Neutrophil (primary cell): Measurements from ENCODE around the gene VRK2.

ENCODE experiments used
- H3K27ac ChIP-seq: fragments of 200-600 bp; sonication (generic); 2 replicates; pipeline ENCODE4 v1.5.1; 2016; ENCODE audit warnings: mild to moderate bottlenecking, moderate library complexity
- H3K27me3 ChIP-seq: fragments of 200-600 bp; sonication (generic); 2 replicates; pipeline ENCODE4 v1.6.0; 2016; ENCODE audit warnings: mild to moderate bottlenecking
- H3K36me3 ChIP-seq: fragments of 200-600 bp; sonication (generic); 2 replicates; pipeline ENCODE4 v1.5.1; 2017
- H3K4me1 ChIP-seq, 2 experiments: fragments of 200-600 bp in 1 of 2; sonication (generic) in 1 of 2; 1 replicate in 1 of 2; 2 replicates in 1 of 2; pipeline versions ENCODE4 v1.5.1 to v1.6.1; 2013 to 2016; ENCODE audit warnings: low read depth in 1 of 2, low read length in 1 of 2, mild to moderate bottlenecking in 1 of 2, moderate library complexity in 1 of 2; ENCODE audit not compliant: control insufficient read depth in 1 of 2, insufficient read depth in 1 of 2
- H3K4me3 ChIP-seq, 2 experiments: fragments of 200-600 bp in 1 of 2; sonication (generic) in 1 of 2; 1 replicate in 1 of 2; 2 replicates in 1 of 2; pipeline ENCODE4 v1.5.1; 2013 to 2016; ENCODE audit warnings: low read depth in 1 of 2, low read length in 1 of 2, mild to moderate bottlenecking in 1 of 2, moderate library complexity in 1 of 2
- H3K9me3 ChIP-seq: fragments of 200-600 bp; sonication (generic); 2 replicates; pipeline ENCODE4 v1.5.1; 2016
- TF ChIP-seq, protein P1 (sequence below): fragments of 200-600 bp; sonication (generic); IDR thresholded peaks from 2 replicates; pipeline ENCODE4 v1.5.1; 2016; ENCODE audit warnings: antibody characterized with exemption

The VRK2 gene

DNA sequence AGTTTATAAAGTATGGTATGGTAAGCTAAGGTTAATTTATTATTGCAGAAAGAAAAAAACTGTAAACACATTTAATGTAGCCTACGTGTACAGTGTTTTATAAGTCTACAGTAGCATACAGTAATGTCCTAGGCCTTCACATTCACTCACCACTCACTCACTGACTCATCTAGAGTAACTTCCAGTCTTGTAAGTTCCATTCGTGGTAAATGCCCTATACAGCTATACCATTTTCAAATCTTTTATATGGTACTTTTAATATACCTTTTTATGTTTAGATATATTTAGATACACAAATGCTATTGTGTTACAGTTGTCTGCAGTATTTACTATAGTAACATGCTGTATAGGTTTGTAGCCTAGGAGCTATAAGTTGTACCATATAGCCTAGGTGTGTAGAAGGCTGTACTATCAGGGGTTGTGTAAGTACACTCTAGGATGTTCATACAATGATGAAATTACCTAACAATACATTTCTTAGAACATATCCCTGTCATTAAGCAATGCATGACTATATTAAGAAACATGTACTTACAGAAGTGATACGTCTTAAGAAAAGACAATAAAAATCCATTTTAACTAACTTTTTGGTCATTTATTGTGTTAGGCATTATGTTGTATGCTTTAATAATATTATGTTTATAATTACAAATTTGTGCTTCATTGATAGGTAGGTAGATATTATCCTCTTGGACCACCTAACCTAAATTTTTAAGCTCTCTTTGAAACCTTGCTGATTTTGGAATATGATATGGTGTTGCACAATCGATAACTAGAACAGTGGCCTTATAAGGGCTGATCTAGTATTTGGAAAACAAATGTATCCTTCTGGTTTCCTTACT lies 51.9 kb downstream of the VRK2 start:
- Histone ChIP-seq H3K27me3 (no peaks in the 10 kb centered on the region), H3K27ac (peak overlapping the region; percentile 5), H3K9me3 (no peaks in the 10 kb centered on the region), H3K4me1 (peaks cover 9 to 12% of the 10 kb centered on the region in 2 experiments), H3K4me3 (no peak overlapping the region), H3K36me3 (no peaks in the 10 kb centered on the region)
- TF ChIP-seq, protein P1, sequence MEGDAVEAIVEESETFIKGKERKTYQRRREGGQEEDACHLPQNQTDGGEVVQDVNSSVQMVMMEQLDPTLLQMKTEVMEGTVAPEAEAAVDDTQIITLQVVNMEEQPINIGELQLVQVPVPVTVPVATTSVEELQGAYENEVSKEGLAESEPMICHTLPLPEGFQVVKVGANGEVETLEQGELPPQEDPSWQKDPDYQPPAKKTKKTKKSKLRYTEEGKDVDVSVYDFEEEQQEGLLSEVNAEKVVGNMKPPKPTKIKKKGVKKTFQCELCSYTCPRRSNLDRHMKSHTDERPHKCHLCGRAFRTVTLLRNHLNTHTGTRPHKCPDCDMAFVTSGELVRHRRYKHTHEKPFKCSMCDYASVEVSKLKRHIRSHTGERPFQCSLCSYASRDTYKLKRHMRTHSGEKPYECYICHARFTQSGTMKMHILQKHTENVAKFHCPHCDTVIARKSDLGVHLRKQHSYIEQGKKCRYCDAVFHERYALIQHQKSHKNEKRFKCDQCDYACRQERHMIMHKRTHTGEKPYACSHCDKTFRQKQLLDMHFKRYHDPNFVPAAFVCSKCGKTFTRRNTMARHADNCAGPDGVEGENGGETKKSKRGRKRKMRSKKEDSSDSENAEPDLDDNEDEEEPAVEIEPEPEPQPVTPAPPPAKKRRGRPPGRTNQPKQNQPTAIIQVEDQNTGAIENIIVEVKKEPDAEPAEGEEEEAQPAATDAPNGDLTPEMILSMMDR: no peak

DNA sequence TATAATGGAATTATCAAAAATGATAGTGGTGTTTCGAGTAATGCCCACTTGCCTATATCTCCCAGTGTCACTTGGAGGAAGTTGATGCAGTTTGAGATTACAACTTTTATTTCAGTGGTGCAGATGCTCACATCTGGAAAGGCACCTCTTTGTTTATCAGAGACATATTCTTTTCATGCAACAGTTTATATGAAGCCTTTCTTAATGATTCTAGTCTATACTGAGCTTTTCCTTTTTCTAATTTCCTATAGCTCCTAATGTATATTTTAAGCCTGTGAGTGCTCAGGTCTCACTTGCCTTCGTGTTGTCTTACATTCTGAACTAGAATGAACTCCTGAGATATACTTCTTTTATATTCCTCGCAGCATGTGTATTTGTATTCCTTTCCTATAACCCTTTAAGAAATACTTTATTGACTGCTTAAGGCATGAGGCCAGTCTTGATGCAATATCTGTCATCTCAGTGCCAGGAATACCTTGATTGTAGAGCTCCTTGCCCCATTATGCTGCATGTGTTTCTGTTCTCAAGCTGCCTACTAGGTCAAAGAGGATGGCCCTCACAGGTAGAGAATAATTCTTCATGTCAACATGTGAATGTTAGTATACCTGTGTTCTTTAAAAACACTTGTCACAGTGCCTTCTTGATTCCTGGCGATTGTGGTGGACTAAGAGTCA lies 52.6 kb downstream of the VRK2 start:
- no peak overlapping the region for H3K4me3 ChIP-seq
- TF ChIP-seq, protein P1: no peak

DNA sequence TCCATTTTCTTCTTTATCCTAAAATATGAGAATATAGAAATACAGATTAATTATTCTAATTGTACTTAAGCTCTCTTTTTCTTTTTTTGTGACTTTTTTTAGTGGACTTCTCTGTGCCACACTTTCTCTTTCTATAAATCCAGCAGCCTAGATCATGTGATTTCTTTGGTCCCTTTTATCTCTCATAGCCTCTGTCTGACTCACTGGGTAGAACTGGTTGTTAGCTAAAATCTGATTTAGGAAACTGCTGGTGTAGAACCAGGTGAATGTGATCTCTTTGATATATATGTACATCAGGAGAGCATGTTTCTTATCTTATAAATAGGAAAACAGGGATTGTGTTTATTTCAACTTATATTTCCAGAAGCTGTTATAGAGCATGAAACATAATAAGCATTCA lies 54.9 kb downstream of the VRK2 start:
- H3K27ac ChIP-seq: no peak overlapping the region
- TF ChIP-seq, protein P1: no peak
- no peaks in the 10 kb centered on the region for H3K36me3 ChIP-seq
- peaks cover 9 to 12% of the 10 kb centered on the region in 2 experiments for H3K4me1 ChIP-seq
- H3K4me3 ChIP-seq: no peak overlapping the region
- no peaks in the 10 kb centered on the region for H3K27me3 ChIP-seq
- no peaks in the 10 kb centered on the region for H3K9me3 ChIP-seq

More for the DNA sequence above, 52.6 kb downstream of the VRK2 start:
- Histone ChIP-seq H3K27me3 (no peaks in the 10 kb centered on the region), H3K9me3 (no peaks in the 10 kb centered on the region), H3K27ac (no peak overlapping the region), H3K36me3 (no peaks in the 10 kb centered on the region), H3K4me1 (peaks cover 9 to 12% of the 10 kb centered on the region in 2 experiments)

DNA sequence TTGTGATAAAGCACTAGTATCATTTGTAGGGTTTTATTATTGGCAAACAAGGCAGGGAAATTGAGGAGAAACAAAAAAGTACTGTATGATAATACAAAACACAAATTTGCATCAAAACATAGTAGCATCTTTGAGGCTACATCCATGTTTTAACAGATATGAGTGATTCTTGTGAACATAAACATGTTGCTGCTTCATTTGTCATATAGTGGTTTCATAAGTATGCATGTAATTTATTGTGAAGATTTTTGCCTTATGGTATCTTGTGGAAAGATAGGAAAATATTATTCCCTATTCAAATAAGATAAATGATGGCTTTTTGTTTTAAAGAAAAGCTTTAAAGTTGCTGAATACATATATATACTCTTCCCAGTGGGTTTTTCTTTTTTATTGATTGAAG lies 60.3 kb downstream of the VRK2 start:
- H3K36me3 ChIP-seq: no peaks in the 10 kb centered on the region

More for the DNA sequence above, 60.3 kb downstream of the VRK2 start:
- TF ChIP-seq, protein P1: no peak
- no peaks in the 10 kb centered on the region for H3K9me3 ChIP-seq
- no peak overlapping the region for H3K4me3 ChIP-seq
- peaks cover 14 to 15% of the 10 kb centered on the region in 2 experiments for H3K4me1 ChIP-seq
- H3K27ac ChIP-seq: no peak overlapping the region
- no peaks in the 10 kb centered on the region for H3K27me3 ChIP-seq
